Stimulated activated naive CD4-positive, alpha-beta T cell (primary cell): ENCODE measurements around the gene FOXO3.
"Not testable (repeated sequence)": the region's sequence is repeated elsewhere in the genome, so short reads cannot be mapped to it uniquely, and the experiment has no call there.

Experiments used
- DNase-seq, 6 experiments: peaks; one replicate each; lab custom pipeline; 2025; lab: John Stamatoyannopoulos, UW

FOXO3 gene

GRCh38 chr6:108658785-108659184 is 98.1 kb downstream of the FOXO3 start:
- DNase-seq, result not testable (repeated sequence)

GRCh38 chr6:108660251-108660650 is 99.5 kb downstream of the FOXO3 start:
- DNase-seq, result no peak

- no peak for DNase-seq
These were observed 100.7 kb downstream of the FOXO3 start for GRCh38 chr6:108661430-108661829.

- no peak for DNase-seq
These were observed 101.3 kb downstream of the FOXO3 start for GRCh38 chr6:108661982-108662381.

- DNase-seq, result no peak
These were observed 102.0 kb downstream of the FOXO3 start for GRCh38 chr6:108662702-108663101.

- not testable (repeated sequence) for DNase-seq
These were observed 102.9 kb downstream of the FOXO3 start for GRCh38 chr6:108663494-108664064.

- DNase-seq, result no peak
These were observed 104.9 kb downstream of the FOXO3 start for GRCh38 chr6:108665495-108666196.

- DNase-seq, result no peak
These were observed 106.0 kb downstream of the FOXO3 start for GRCh38 chr6:108666656-108667260.

- no peak for DNase-seq
These were observed 107.3 kb downstream of the FOXO3 start for GRCh38 chr6:108667993-108668392.

- DNase-seq, result no peak
These were observed 109.0 kb downstream of the FOXO3 start for GRCh38 chr6:108669673-108670072.

- no peak for DNase-seq
These were observed 110.5 kb downstream of the FOXO3 start for GRCh38 chr6:108671175-108671574.

- DNase-seq, result no peak
These were observed 111.1 kb downstream of the FOXO3 start for GRCh38 chr6:108671790-108672189.

GRCh38 chr6:108672641-108673040 is 111.9 kb downstream of the FOXO3 start:
- DNase-seq, result no peak

- no peak for DNase-seq
These were observed 112.4 kb downstream of the FOXO3 start for GRCh38 chr6:108673153-108673552.

- DNase-seq, result no peak
These were observed 112.9 kb downstream of the FOXO3 start for GRCh38 chr6:108673602-108674001.

- DNase-seq, result no peak
These were observed 114.8 kb downstream of the FOXO3 start for GRCh38 chr6:108675226-108676200.

- DNase-seq, result no peak
These were observed 115.8 kb downstream of the FOXO3 start for GRCh38 chr6:108676555-108676954.

GRCh38 chr6:108677357-108677756 is 116.6 kb downstream of the FOXO3 start:
- DNase-seq, result no peak

- no peak for DNase-seq
These were observed 117.2 kb downstream of the FOXO3 start for GRCh38 chr6:108677894-108678293.

- DNase-seq, result not testable (repeated sequence)
These were observed 119.6 kb downstream of the FOXO3 start for GRCh38 chr6:108680314-108680713.

GRCh38 chr6:108681721-108682120 is 121.0 kb downstream of the FOXO3 start:
- DNase-seq, result not testable (repeated sequence)
